OCI-LY7 (cell line): ENCODE results near the gene OSBPL3.

Experiments
- EZH2phosphoT487 ChIP-seq: fragments of 200-600 bp; sonication (generic); IDR thresholded peaks from 2 replicates; pipeline ENCODE4 v1.6.1; 2018; ENCODE audit warnings: low read depth, borderline replicate concordance, mild to moderate bottlenecking, mixed run types, antibody characterized with exemption, low read length, moderate library complexity, mixed read lengths
- TF ChIP-seq, protein P1 (sequence below): fragments of 200-600 bp; sonication (generic); conservative IDR thresholded peaks from 2 replicates; pipeline ENCODE4 v1.5.1; 2014; ENCODE audit warnings: mild to moderate bottlenecking, antibody characterized with exemption, low read length, moderate library complexity, mixed read lengths

- TF ChIP-seq, protein P1, sequence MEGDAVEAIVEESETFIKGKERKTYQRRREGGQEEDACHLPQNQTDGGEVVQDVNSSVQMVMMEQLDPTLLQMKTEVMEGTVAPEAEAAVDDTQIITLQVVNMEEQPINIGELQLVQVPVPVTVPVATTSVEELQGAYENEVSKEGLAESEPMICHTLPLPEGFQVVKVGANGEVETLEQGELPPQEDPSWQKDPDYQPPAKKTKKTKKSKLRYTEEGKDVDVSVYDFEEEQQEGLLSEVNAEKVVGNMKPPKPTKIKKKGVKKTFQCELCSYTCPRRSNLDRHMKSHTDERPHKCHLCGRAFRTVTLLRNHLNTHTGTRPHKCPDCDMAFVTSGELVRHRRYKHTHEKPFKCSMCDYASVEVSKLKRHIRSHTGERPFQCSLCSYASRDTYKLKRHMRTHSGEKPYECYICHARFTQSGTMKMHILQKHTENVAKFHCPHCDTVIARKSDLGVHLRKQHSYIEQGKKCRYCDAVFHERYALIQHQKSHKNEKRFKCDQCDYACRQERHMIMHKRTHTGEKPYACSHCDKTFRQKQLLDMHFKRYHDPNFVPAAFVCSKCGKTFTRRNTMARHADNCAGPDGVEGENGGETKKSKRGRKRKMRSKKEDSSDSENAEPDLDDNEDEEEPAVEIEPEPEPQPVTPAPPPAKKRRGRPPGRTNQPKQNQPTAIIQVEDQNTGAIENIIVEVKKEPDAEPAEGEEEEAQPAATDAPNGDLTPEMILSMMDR = no peak
- no peak for TF ChIP-seq EZH2phosphoT487
These were observed 210.8 kb downstream of the OSBPL3 start for GRCh38 chr7:24769014-24769830.
